Activated CD8-positive, alpha-beta T cell treated with anti-CD3 and anti-CD28 coated beads for 36 hours (primary cell): ENCODE data around the gene VAX1. TPM values are rescaled to one million over a fixed set of nuclear protein-coding genes. Genes with fewer than 3 reads are reported as not detected.
"Not testable (repeated sequence)": the region's sequence is repeated elsewhere in the genome, so short reads cannot be mapped to it uniquely, and the experiment has no call there.

Source experiments
- ATAC-seq: fragments of 200-7000 bp; cut with Tn5 transposase; one replicate; pipeline ENCODE4 v1.10.0; 2021; ENCODE audit warnings: mild to moderate bottlenecking, moderate library complexity
- CTCF ChIA-PET: fragments of 350-600 bp; sonication (Branson Sonifier 250); formaldehyde crosslinking; loops from one replicate; lab custom pipeline; 2021; ENCODE audit warnings: antibody characterized with exemption; lab: Charles Lee
- POLR2A ChIA-PET: fragments of 350-600 bp; sonication (Branson Sonifier 250); formaldehyde crosslinking; loops from one replicate; lab custom pipeline; 2021; ENCODE audit warnings: antibody characterized with exemption; lab: Charles Lee
- DNase-seq: peaks from one replicate; pipeline ENCODE4 v3.0.0-alpha.2; 2020
- H3K27ac Mint-ChIP-seq: one replicate; pipeline ENCODE4 v1.8.0; 2021; ENCODE audit warnings: mild to moderate bottlenecking, mixed read lengths
- H3K27me3 Mint-ChIP-seq: one replicate; pipeline ENCODE4 v1.8.0; 2021; ENCODE audit warnings: mixed read lengths
- H3K36me3 Mint-ChIP-seq: one replicate; pipeline ENCODE4 v1.8.0; 2021; ENCODE audit warnings: low read depth, mixed read lengths
- H3K4me1 Mint-ChIP-seq: one replicate; pipeline ENCODE4 v1.8.0; 2021; ENCODE audit warnings: low read depth, mixed read lengths
- H3K4me3 Mint-ChIP-seq: one replicate; pipeline ENCODE4 v1.8.0; 2021; ENCODE audit warnings: mild to moderate bottlenecking, moderate library complexity, mixed read lengths
- H3K9me3 Mint-ChIP-seq: one replicate; pipeline ENCODE4 v1.8.0; 2021; ENCODE audit warnings: mixed read lengths
- CTCF ChIP-seq: fragments of 200-600 bp; IDR thresholded peaks from one replicate; pipeline ENCODE4 v1.8.0; 2022; ENCODE audit warnings: antibody characterized with exemption, mild to moderate bottlenecking
- intact Hi-C: fragments of 100-400 bp; cut with micrococcal nuclease; formaldehyde crosslinking; loops from one replicate; pipeline ENCODE4 v1.10.0; 2022
- total RNA-seq, 2 experiments: library from RNA; stranded (reverse); gene quantifications; one replicate each; pipeline ENCODE4 v1.2.3, GENCODE V29; 2021

VAX1 gene
- not detected for total RNA-seq

- ATAC-seq (no peak), DNase-seq (no peak)
- intact Hi-C loops: loop anchor here (10.0 kb wide), 1 partner anchor 397 kb away; no protein-coding TSS in a partner anchor
- no peak within 1 kb of the TSS for H3K4me3 Mint-ChIP-seq
- ChIA-PET CTCF (interaction anchor here (3.9 kb wide), 1 partner anchor 29 kb away, joined by 16 read pairs; no protein-coding TSS in a partner anchor), POLR2A (no interaction called here)
- no peak within 1 kb of the TSS for H3K27ac Mint-ChIP-seq
- H3K4me1 Mint-ChIP-seq: peaks cover 9% of the 10 kb centered on the region
- TF ChIP-seq CTCF: no peak
- H3K9me3 Mint-ChIP-seq: no peaks in the 10 kb centered on the region
- no peaks in the 10 kb centered on the region for H3K36me3 Mint-ChIP-seq
- H3K27me3 Mint-ChIP-seq: peaks cover 67% of the 10 kb centered on the region
These were observed at the start of gene VAX1 for GRCh38 chr10:117137911-117138642. Gene VAX1, minus strand, starts transcription at chr10:117138270. Its CDS starts 214 bp downstream, at chr10:117138056.

GRCh38 chr10:117186832-117187615 lies 49.0 kb upstream of the VAX1 start:
- DNase-seq (no peak), ATAC-seq (peak; percentile 13)
- no peaks in the 10 kb centered on the region for H3K4me1 Mint-ChIP-seq
- H3K27me3 Mint-ChIP-seq: peaks cover 5% of the 10 kb centered on the region
- intact Hi-C loops: no loop called here
- H3K36me3 Mint-ChIP-seq: no peaks in the 10 kb centered on the region
- H3K4me3 Mint-ChIP-seq: no peak overlapping the region
- no peak for TF ChIP-seq CTCF
- ChIA-PET CTCF (interaction anchor here (0.7 to 3.8 kb wide), 4 partner anchors 12 to 398 kb away, joined by 3 to 19 read pairs (median 6); no protein-coding TSS in a partner anchor), POLR2A (no interaction called here)
- peaks cover 3% of the 10 kb centered on the region for H3K9me3 Mint-ChIP-seq
- H3K27ac Mint-ChIP-seq: no peak overlapping the region

GRCh38 chr10:117185817-117186216 lies 47.7 kb upstream of the VAX1 start:
- H3K9me3 Mint-ChIP-seq, POLR2A ChIA-PET, H3K4me3 Mint-ChIP-seq, H3K36me3 Mint-ChIP-seq, intact Hi-C loops, ATAC-seq, H3K4me1 Mint-ChIP-seq, H3K27me3 Mint-ChIP-seq, DNase-seq, H3K27ac Mint-ChIP-seq: not testable (repeated sequence)
- CTCF ChIA-PET: interaction anchor here (1.6 to 3.8 kb wide), 2 partner anchors 10 to 397 kb away, joined by 6 to 19 read pairs; no protein-coding TSS in a partner anchor

- Mint-ChIP-seq H3K4me3 (no peak overlapping the region), H3K27ac (no peak overlapping the region), H3K27me3 (peaks cover 14% of the 10 kb centered on the region), H3K36me3 (no peaks in the 10 kb centered on the region), H3K9me3 (peaks cover 3% of the 10 kb centered on the region), H3K4me1 (no peaks in the 10 kb centered on the region)
- intact Hi-C loops: no loop called here
- TF ChIP-seq CTCF: no peak
- ATAC-seq (no peak), DNase-seq (no peak)
- ChIA-PET CTCF (interaction anchor here (2.6 to 3.8 kb wide), 2 partner anchors 9 to 32 kb away, joined by 11 to 19 read pairs; no protein-coding TSS in a partner anchor), POLR2A (interaction anchor here (0.7 kb wide), 1 partner anchor 498 kb away, joined by 3 read pairs; no protein-coding TSS in a partner anchor)
These were observed 46.8 kb upstream of the VAX1 start for GRCh38 chr10:117184821-117185220.

- H3K9me3 Mint-ChIP-seq: no peaks in the 10 kb centered on the region
- no peak overlapping the region for H3K27ac Mint-ChIP-seq
- DNase-seq (no peak), ATAC-seq (no peak)
- ChIA-PET CTCF (interaction anchor here (2.6 to 3.8 kb wide), 2 partner anchors 9 to 32 kb away, joined by 11 to 19 read pairs; no protein-coding TSS in a partner anchor), POLR2A (interaction anchor here (0.7 kb wide), 1 partner anchor 498 kb away, joined by 3 read pairs; no protein-coding TSS in a partner anchor)
- no peak for TF ChIP-seq CTCF
- no peak overlapping the region for H3K4me3 Mint-ChIP-seq
- H3K4me1 Mint-ChIP-seq: no peaks in the 10 kb centered on the region
- intact Hi-C loops: no loop called here
- no peaks in the 10 kb centered on the region for H3K36me3 Mint-ChIP-seq
- H3K27me3 Mint-ChIP-seq: peaks cover 14% of the 10 kb centered on the region
These were observed 46.2 kb upstream of the VAX1 start for GRCh38 chr10:117184296-117184695.
